Measurements from ENCODE around the gene KLK1.
"Not testable (repeated sequence)": the region's sequence is repeated elsewhere in the genome, so short reads cannot be mapped to it uniquely, and the experiment has no call there.

The KLK1 gene

GRCh38 chr19:50817941-50818858 is 5.4 kb downstream of the KLK1 start:
- peak in 1 of 2 donors; percentile 33 for DNase-seq (ENCODE audit: low read depth in 1 of 2, low spot score in 1 of 2)

- DNase-seq (ENCODE audit: low read depth in 1 of 2, low spot score in 1 of 2) = no peak
Measured at GRCh38 chr19:50815439-50815838, 8.1 kb downstream of the KLK1 start.

- no peak for DNase-seq (ENCODE audit: low read depth in 1 of 2, low spot score in 1 of 2)
Measured at GRCh38 chr19:50814883-50815282, 8.7 kb downstream of the KLK1 start.

- DNase-seq (ENCODE audit: low read depth in 1 of 2, low spot score in 1 of 2) = no peak
Measured at GRCh38 chr19:50812474-50812873, 11.1 kb downstream of the KLK1 start.

GRCh38 chr19:50811622-50812238 is 11.9 kb downstream of the KLK1 start:
- DNase-seq (ENCODE audit: low read depth in 1 of 2, low spot score in 1 of 2) = not testable (repeated sequence)

GRCh38 chr19:50808856-50809255 is 14.7 kb downstream of the KLK1 start:
- no peak for DNase-seq (ENCODE audit: low read depth in 1 of 2, low spot score in 1 of 2)

GRCh38 chr19:50804420-50805272 is 18.9 kb downstream of the KLK1 start:
- peak; percentile 93 to 97 for DNase-seq (ENCODE audit: low read depth in 1 of 2, low spot score in 1 of 2)

GRCh38 chr19:50803633-50804419 is 19.8 kb downstream of the KLK1 start:
- DNase-seq (ENCODE audit: low read depth in 1 of 2, low spot score in 1 of 2) = peak in 1 of 2 donors; percentile 40

GRCh38 chr19:50801107-50801506 is 22.5 kb downstream of the KLK1 start:
- DNase-seq (ENCODE audit: low read depth in 1 of 2, low spot score in 1 of 2) = no peak

- no peak for DNase-seq (ENCODE audit: low read depth in 1 of 2, low spot score in 1 of 2)
Measured at GRCh38 chr19:50799547-50799851, 24.1 kb downstream of the KLK1 start.

- no peak for DNase-seq (ENCODE audit: low read depth in 1 of 2, low spot score in 1 of 2)
Measured at GRCh38 chr19:50798659-50799546, 24.7 kb downstream of the KLK1 start.

- no peak for DNase-seq (ENCODE audit: low read depth in 1 of 2, low spot score in 1 of 2)
Measured at GRCh38 chr19:50797781-50798658, 25.6 kb downstream of the KLK1 start.

- DNase-seq (ENCODE audit: low read depth in 1 of 2, low spot score in 1 of 2) = no peak
Measured at GRCh38 chr19:50797429-50797780, 26.2 kb downstream of the KLK1 start.

- DNase-seq (ENCODE audit: low read depth in 1 of 2, low spot score in 1 of 2) = no peak
Measured at GRCh38 chr19:50796634-50797428, 26.8 kb downstream of the KLK1 start.

GRCh38 chr19:50796128-50796633 is 27.4 kb downstream of the KLK1 start:
- DNase-seq (ENCODE audit: low read depth in 1 of 2, low spot score in 1 of 2) = no peak

GRCh38 chr19:50795664-50796073 is 27.9 kb downstream of the KLK1 start:
- DNase-seq (ENCODE audit: low read depth in 1 of 2, low spot score in 1 of 2) = no peak

- DNase-seq (ENCODE audit: low read depth in 1 of 2, low spot score in 1 of 2) = peak in 1 of 2 donors; percentile 29
Measured at GRCh38 chr19:50794876-50795663, 28.5 kb downstream of the KLK1 start.
